BJ (cell line): ENCODE measurements around the gene SYT3. TPM values are rescaled to one million over a fixed set of nuclear protein-coding genes. Genes with fewer than 3 reads are reported as not detected.

ENCODE experiments used
- CTCF ChIA-PET: fragments of 350-600 bp; formaldehyde crosslinking; extraction: SDS; loops from one replicate; lab custom pipeline; 2021; ENCODE audit warnings: antibody characterized with exemption, inconsistent platforms; lab: Yijun Ruan, JAX
- POLR2A ChIA-PET: fragments of 300-600 bp; sonication (Branson Sonifier 250); formaldehyde crosslinking; extraction: SDS; loops from one replicate; lab custom pipeline; 2021; ENCODE audit warnings: antibody characterized with exemption; lab: Charles Lee
- DNase-seq: peaks from one replicate; pipeline ENCODE4 v3.0.0-alpha.2; 2011; ENCODE audit warnings: low read depth
- H3K27me3 ChIP-seq: 2 replicates; pipeline ENCODE4 v1.6.0; 2011; ENCODE audit warnings: low read length; ENCODE audit not compliant: control insufficient read depth, insufficient read depth
- H3K36me3 ChIP-seq: 2 replicates; pipeline ENCODE4 v1.5.1; 2011; ENCODE audit warnings: low read length; ENCODE audit not compliant: control insufficient read depth, insufficient read depth
- H3K4me3 ChIP-seq: 2 replicates; pipeline ENCODE4 v1.5.1; 2011; ENCODE audit warnings: low read depth, mild to moderate bottlenecking, control low read depth, low read length
- CTCF ChIP-seq: IDR thresholded peaks from 2 replicates; pipeline ENCODE4 v1.5.1; 2011; ENCODE audit warnings: low read depth, mild to moderate bottlenecking, control low read depth, inconsistent platforms, low read length, moderate library complexity; ENCODE audit not compliant: insufficient read depth
- polyA plus RNA-seq: library from polyadenylated mRNA; depleted of rRNA; stranded (reverse); fragments of >200 nt; gene quantifications from 2 replicates; pipeline ENCODE4 v1.2.3, GENCODE V29; 2011

SYT3 gene
- polyA plus RNA-seq, 1 experiment: 0.11 TPM

- POLR2A ChIA-PET: no interaction called here
- peaks cover 9% of the 10 kb centered on the region for H3K27me3 ChIP-seq
- H3K4me3 ChIP-seq: no peak overlapping the region
- TF ChIP-seq CTCF: no peak
- no peak for DNase-seq
- CTCF ChIA-PET: no interaction called here
- H3K36me3 ChIP-seq: no peaks in the 10 kb centered on the region
Observed at GRCh38 chr19:50661766-50662650, 22.3 kb upstream of the SYT3 start.

- no peak for DNase-seq
- CTCF ChIA-PET: interaction anchor here (1.0 kb wide), 1 partner anchor 122 kb away, joined by 3 read pairs; no protein-coding TSS in a partner anchor
- Histone ChIP-seq H3K4me3 (no peak overlapping the region), H3K36me3 (no peaks in the 10 kb centered on the region), H3K27me3 (peaks cover 2% of the 10 kb centered on the region; the same call in 1 of the 2 replicates)
- POLR2A ChIA-PET: no interaction called here
- TF ChIP-seq CTCF: no peak
Observed at GRCh38 chr19:50661023-50661422, 21.3 kb upstream of the SYT3 start.

GRCh38 chr19:50660088-50660366 is 20.3 kb upstream of the SYT3 start:
- Histone ChIP-seq H3K27me3 (0 out of 2 replicates have a peak, but pooled peaks cover 2% of the 10 kb centered on the region), H3K4me3 (no peak overlapping the region), H3K36me3 (no peaks in the 10 kb centered on the region)
- no peak for TF ChIP-seq CTCF
- DNase-seq: no peak
- ChIA-PET CTCF (interaction anchor here (1.0 to 1.4 kb wide), 3 partner anchors 10 to 123 kb away, joined by 3 to 5 read pairs (median 3); no protein-coding TSS in a partner anchor), POLR2A (no interaction called here)

- Histone ChIP-seq H3K27me3 (0 out of 2 replicates have a peak, but pooled peaks cover 2% of the 10 kb centered on the region), H3K4me3 (peak overlapping the region; percentile 24), H3K36me3 (no peaks in the 10 kb centered on the region)
- no peak for TF ChIP-seq CTCF
- CTCF ChIA-PET: interaction anchor here (1.0 to 1.4 kb wide), 2 partner anchors 10 to 65 kb away, joined by 3 to 5 read pairs; no protein-coding TSS in a partner anchor
- POLR2A ChIA-PET: no interaction called here
- DNase-seq: no peak
Observed at GRCh38 chr19:50659318-50660087, 19.8 kb upstream of the SYT3 start.
